WTC11 (cell line): ENCODE measurements around the gene RASAL2.

Source experiments
- CREB1 ChIP-seq: sonication (generic); formaldehyde crosslinking; IDR thresholded peaks from 2 replicates; pipeline ENCODE4 v1.8.0; 2023; ENCODE audit warnings: mild to moderate bottlenecking, missing genetic modification reagents
- ELF4 ChIP-seq: sonication (generic); formaldehyde crosslinking; IDR thresholded peaks from 2 replicates; pipeline ENCODE4 v1.8.1; 2022; ENCODE audit warnings: low read depth, mild to moderate bottlenecking, moderate library complexity, missing genetic modification reagents
- TF ChIP-seq, protein P1 (sequence below): fragments of 200-600 bp; IDR thresholded peaks from 2 replicates; pipeline ENCODE4 v1.8.0; 2022; ENCODE audit warnings: antibody characterized with exemption
- TF ChIP-seq, protein P2 (sequence below): fragments of 250-450 bp; sonication (Bioruptor Pico); IDR thresholded peaks from 2 replicates; pipeline ENCODE4 v1.9.0; 2021; ENCODE audit warnings: mild to moderate bottlenecking
- TF ChIP-seq, protein P3 (sequence below): fragments of 250-450 bp; sonication (Bioruptor Pico); IDR thresholded peaks from 2 replicates; pipeline ENCODE4 v2.1.2; 2022; ENCODE audit warnings: mild to moderate bottlenecking, moderate library complexity
- TF ChIP-seq, protein P4 (sequence below): sonication (generic); formaldehyde crosslinking; IDR thresholded peaks from 2 replicates; pipeline ENCODE4 v1.8.0; 2023; ENCODE audit warnings: missing genetic modification reagents
- TF ChIP-seq, protein P5 (sequence below): sonication (generic); formaldehyde crosslinking; IDR thresholded peaks from 2 replicates; pipeline ENCODE4 v1.8.0; 2023; ENCODE audit warnings: missing genetic modification reagents, mild to moderate bottlenecking, borderline replicate concordance

DNA sequence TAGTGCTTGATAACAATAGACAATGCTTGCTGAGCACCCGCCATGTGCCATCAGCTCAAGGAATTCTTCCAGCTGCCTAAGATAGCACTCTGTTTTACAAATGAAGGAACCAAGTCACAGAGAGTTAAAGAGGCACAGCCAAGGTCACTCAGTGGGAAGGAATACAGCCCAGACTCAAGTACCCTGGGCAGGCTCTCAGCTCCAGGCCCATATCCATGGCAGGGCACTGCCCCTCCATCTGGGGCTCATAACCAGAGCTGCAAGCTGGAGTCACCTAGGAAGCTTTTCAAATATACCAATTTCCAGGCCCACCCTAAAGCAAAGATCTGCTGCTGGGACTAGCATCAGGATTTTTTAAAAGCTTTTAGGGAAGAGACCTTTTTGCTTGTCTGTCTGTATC lies 401.3 kb downstream of the RASAL2 start:
- TF ChIP-seq, protein P1, sequence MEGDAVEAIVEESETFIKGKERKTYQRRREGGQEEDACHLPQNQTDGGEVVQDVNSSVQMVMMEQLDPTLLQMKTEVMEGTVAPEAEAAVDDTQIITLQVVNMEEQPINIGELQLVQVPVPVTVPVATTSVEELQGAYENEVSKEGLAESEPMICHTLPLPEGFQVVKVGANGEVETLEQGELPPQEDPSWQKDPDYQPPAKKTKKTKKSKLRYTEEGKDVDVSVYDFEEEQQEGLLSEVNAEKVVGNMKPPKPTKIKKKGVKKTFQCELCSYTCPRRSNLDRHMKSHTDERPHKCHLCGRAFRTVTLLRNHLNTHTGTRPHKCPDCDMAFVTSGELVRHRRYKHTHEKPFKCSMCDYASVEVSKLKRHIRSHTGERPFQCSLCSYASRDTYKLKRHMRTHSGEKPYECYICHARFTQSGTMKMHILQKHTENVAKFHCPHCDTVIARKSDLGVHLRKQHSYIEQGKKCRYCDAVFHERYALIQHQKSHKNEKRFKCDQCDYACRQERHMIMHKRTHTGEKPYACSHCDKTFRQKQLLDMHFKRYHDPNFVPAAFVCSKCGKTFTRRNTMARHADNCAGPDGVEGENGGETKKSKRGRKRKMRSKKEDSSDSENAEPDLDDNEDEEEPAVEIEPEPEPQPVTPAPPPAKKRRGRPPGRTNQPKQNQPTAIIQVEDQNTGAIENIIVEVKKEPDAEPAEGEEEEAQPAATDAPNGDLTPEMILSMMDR: no peak
- TF ChIP-seq ELF4 (CRISPR knock-in tag): no peak
- no peak for TF ChIP-seq CREB1 (CRISPR knock-in tag)
- TF ChIP-seq, protein P2, sequence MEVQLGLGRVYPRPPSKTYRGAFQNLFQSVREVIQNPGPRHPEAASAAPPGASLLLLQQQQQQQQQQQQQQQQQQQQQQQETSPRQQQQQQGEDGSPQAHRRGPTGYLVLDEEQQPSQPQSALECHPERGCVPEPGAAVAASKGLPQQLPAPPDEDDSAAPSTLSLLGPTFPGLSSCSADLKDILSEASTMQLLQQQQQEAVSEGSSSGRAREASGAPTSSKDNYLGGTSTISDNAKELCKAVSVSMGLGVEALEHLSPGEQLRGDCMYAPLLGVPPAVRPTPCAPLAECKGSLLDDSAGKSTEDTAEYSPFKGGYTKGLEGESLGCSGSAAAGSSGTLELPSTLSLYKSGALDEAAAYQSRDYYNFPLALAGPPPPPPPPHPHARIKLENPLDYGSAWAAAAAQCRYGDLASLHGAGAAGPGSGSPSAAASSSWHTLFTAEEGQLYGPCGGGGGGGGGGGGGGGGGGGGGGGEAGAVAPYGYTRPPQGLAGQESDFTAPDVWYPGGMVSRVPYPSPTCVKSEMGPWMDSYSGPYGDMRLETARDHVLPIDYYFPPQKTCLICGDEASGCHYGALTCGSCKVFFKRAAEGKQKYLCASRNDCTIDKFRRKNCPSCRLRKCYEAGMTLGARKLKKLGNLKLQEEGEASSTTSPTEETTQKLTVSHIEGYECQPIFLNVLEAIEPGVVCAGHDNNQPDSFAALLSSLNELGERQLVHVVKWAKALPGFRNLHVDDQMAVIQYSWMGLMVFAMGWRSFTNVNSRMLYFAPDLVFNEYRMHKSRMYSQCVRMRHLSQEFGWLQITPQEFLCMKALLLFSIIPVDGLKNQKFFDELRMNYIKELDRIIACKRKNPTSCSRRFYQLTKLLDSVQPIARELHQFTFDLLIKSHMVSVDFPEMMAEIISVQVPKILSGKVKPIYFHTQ (CRISPR knock-in tag): no peak
- TF ChIP-seq, protein P3, sequence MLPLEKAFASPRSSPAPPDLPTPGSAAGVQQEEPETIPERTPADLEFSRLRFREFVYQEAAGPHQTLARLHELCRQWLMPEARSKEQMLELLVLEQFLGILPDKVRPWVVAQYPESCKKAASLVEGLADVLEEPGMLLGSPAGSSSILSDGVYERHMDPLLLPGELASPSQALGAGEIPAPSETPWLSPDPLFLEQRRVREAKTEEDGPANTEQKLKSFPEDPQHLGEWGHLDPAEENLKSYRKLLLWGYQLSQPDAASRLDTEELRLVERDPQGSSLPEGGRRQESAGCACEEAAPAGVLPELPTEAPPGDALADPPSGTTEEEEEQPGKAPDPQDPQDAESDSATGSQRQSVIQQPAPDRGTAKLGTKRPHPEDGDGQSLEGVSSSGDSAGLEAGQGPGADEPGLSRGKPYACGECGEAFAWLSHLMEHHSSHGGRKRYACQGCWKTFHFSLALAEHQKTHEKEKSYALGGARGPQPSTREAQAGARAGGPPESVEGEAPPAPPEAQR: no peak
- TF ChIP-seq, protein P4, sequence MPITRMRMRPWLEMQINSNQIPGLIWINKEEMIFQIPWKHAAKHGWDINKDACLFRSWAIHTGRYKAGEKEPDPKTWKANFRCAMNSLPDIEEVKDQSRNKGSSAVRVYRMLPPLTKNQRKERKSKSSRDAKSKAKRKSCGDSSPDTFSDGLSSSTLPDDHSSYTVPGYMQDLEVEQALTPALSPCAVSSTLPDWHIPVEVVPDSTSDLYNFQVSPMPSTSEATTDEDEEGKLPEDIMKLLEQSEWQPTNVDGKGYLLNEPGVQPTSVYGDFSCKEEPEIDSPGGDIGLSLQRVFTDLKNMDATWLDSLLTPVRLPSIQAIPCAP: no peak
- TF ChIP-seq, protein P5, sequence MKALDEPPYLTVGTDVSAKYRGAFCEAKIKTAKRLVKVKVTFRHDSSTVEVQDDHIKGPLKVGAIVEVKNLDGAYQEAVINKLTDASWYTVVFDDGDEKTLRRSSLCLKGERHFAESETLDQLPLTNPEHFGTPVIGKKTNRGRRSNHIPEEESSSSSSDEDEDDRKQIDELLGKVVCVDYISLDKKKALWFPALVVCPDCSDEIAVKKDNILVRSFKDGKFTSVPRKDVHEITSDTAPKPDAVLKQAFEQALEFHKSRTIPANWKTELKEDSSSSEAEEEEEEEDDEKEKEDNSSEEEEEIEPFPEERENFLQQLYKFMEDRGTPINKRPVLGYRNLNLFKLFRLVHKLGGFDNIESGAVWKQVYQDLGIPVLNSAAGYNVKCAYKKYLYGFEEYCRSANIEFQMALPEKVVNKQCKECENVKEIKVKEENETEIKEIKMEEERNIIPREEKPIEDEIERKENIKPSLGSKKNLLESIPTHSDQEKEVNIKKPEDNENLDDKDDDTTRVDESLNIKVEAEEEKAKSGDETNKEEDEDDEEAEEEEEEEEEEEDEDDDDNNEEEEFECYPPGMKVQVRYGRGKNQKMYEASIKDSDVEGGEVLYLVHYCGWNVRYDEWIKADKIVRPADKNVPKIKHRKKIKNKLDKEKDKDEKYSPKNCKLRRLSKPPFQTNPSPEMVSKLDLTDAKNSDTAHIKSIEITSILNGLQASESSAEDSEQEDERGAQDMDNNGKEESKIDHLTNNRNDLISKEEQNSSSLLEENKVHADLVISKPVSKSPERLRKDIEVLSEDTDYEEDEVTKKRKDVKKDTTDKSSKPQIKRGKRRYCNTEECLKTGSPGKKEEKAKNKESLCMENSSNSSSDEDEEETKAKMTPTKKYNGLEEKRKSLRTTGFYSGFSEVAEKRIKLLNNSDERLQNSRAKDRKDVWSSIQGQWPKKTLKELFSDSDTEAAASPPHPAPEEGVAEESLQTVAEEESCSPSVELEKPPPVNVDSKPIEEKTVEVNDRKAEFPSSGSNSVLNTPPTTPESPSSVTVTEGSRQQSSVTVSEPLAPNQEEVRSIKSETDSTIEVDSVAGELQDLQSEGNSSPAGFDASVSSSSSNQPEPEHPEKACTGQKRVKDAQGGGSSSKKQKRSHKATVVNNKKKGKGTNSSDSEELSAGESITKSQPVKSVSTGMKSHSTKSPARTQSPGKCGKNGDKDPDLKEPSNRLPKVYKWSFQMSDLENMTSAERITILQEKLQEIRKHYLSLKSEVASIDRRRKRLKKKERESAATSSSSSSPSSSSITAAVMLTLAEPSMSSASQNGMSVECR (CRISPR knock-in tag): no peak
